Measurements from ENCODE around the gene IL1R2. TPM values are rescaled to one million over a fixed set of nuclear protein-coding genes. Genes with fewer than 3 reads are reported as not detected.

The IL1R2 gene
- total RNA-seq, 2 donors from 2014 or later, result 18.3 to 47.7 TPM

DNA sequence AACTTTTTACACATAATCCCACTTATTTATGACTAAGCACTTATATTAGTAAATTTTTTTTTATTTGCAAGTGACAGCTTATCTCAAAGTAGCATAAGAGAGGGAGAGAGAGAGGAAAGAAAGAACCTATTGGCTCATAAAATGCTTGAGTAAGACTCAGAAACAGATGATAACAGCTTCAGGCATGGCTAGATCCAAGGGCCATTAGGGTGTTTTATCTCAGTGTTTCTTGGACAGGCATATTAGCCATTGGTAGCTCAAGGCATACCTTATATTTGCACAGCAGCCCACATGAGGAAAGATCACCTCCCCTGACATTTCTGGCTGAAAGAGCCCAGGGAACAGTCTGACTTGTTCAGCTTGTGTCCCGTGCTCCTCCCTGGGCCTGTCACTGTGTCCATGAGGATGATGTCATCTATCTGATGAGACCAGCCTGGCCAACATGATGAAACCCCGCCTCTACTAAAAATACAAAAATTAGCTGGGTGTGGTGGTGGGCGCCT lies 64.4 kb downstream of the IL1R2 start:
- Histone ChIP-seq H3K4me1 (ENCODE audit: control insufficient read depth in 1 of 2, low read depth in 2 of 2) (peaks cover 23 to 41% of the 10 kb centered on the region in 2 donors), H3K27ac (peak overlapping the region; percentile 72 to 75), H3K9me3 (no peaks in the 10 kb centered on the region), H3K27me3 (replicated peaks; ENCODE audit: insufficient read depth) (no peaks in the 10 kb centered on the region), H3K4me3 (no peak overlapping the region), H3K36me3 (no peaks in the 10 kb centered on the region)
- ATAC-seq (ENCODE audit: insufficient number of reproducible peaks, low FRiP score, low read depth) (no peak), DNase-seq (ENCODE audit: low spot score) (no peak)
- TF ChIP-seq, protein P1, sequence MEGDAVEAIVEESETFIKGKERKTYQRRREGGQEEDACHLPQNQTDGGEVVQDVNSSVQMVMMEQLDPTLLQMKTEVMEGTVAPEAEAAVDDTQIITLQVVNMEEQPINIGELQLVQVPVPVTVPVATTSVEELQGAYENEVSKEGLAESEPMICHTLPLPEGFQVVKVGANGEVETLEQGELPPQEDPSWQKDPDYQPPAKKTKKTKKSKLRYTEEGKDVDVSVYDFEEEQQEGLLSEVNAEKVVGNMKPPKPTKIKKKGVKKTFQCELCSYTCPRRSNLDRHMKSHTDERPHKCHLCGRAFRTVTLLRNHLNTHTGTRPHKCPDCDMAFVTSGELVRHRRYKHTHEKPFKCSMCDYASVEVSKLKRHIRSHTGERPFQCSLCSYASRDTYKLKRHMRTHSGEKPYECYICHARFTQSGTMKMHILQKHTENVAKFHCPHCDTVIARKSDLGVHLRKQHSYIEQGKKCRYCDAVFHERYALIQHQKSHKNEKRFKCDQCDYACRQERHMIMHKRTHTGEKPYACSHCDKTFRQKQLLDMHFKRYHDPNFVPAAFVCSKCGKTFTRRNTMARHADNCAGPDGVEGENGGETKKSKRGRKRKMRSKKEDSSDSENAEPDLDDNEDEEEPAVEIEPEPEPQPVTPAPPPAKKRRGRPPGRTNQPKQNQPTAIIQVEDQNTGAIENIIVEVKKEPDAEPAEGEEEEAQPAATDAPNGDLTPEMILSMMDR (IDR thresholded peaks at IDR 0.05), result no peak

DNA sequence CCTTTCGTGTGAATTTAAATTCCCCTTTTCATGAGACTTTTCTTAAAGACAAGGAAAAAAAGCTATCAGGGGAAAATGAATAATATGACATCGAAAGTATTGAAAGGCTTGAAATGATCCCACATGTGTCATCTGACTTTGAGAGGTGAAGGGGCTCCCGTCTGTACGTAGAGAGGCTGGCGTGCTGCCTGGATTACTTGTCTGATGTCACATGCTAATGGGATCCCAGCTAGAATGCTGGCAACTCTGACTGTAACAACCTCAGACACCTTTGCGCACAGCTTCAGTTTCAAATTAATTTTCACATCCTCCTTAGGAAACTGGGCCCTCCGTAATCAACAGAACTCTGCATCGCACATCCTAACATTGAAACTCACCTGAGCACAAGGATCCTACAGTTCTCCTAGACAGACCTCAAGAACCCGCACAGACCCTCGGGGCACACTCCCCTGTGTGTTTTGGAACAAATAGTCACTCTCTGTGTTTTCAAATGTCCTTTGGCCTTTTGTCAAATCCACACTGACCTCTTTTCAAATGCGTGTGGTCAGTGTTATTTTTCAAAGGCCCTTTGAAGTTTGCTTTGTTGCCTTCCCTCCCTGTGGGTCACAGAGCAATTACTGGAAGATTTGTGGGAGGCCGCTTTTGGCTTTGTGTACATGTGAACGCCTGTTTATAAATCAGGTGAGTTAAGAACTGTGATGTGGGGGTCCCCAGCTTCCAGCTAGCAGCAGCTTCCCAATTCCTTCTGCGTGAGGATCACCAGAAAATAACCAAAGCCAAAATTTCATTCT lies 65.9 kb downstream of the IL1R2 start:
- H3K4me3 ChIP-seq, result no peak overlapping the region
- ATAC-seq (ENCODE audit: insufficient number of reproducible peaks, low FRiP score, low read depth) (no peak), DNase-seq (ENCODE audit: low spot score) (no peak)
- H3K4me1 ChIP-seq (ENCODE audit: control insufficient read depth in 1 of 2, low read depth in 2 of 2), result peaks cover 14 to 37% of the 10 kb centered on the region in 2 donors
- H3K27ac ChIP-seq, result no peak overlapping the region
- H3K36me3 ChIP-seq, result no peaks in the 10 kb centered on the region
- H3K9me3 ChIP-seq, result no peaks in the 10 kb centered on the region
- H3K27me3 ChIP-seq (replicated peaks; ENCODE audit: insufficient read depth), result no peaks in the 10 kb centered on the region
- TF ChIP-seq, protein P1 (IDR thresholded peaks at IDR 0.05), result no peak

DNA sequence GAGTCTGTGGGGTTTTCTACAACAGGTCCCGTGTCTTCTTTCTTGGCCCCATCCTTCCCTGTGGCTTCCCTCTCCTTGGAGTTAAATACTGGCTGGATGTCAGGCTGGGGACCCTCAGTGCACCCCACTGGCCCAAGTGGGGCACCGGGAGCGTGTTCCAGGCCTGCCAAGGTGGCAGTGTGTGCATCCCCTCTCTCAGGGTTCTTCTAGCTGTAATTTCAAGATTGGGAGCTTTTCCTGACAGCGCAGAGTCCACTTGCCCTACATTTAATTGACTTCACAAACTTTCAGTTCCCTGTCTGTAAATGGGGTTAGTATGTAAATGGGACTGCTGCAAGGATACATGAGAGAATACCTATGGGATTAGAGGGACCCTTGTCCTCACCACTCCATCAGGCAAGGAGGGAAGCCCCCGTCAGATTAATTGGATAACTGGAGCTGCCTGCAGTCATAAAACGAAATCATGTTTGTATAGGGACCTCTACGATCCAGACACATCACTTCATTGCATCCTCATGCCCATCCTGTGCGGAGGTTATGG lies 66.6 kb downstream of the IL1R2 start:
- peaks cover 20 to 37% of the 10 kb centered on the region in 2 donors for H3K4me1 ChIP-seq (ENCODE audit: control insufficient read depth in 1 of 2, low read depth in 2 of 2)
- H3K27ac ChIP-seq, result no peak overlapping the region
- DNase-seq (ENCODE audit: low spot score) (no peak), ATAC-seq (ENCODE audit: insufficient number of reproducible peaks, low FRiP score, low read depth) (no peak)
- no peaks in the 10 kb centered on the region for H3K27me3 ChIP-seq (replicated peaks; ENCODE audit: insufficient read depth)
- no peak overlapping the region for H3K4me3 ChIP-seq
- no peaks in the 10 kb centered on the region for H3K36me3 ChIP-seq
- no peaks in the 10 kb centered on the region for H3K9me3 ChIP-seq
- TF ChIP-seq, protein P1 (IDR thresholded peaks at IDR 0.05), result no peak

DNA sequence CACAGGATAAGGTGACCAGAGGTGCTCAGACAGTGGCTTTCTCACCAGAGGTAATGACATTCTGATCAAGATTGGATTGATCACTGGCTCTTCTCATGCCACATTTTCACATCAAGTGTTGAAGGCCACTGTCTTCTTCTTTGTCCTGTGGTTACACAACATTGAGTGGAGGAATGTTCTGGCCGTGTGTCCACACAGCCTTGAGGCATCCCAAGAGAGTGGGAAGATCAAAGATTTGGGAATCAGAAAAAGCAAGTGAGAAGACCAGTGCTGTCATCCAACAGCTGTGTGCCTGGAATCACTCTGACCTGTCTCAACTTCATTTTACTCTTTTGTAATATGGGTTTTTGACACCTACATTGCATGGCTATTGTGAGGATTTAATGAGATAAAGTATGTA lies 67.4 kb downstream of the IL1R2 start:
- TF ChIP-seq, protein P1 (IDR thresholded peaks at IDR 0.05), result no peak
- no peak for DNase-seq (ENCODE audit: low spot score)
- peaks cover 26 to 41% of the 10 kb centered on the region in 2 donors for H3K4me1 ChIP-seq (ENCODE audit: control insufficient read depth in 1 of 2, low read depth in 2 of 2)
- H3K36me3 ChIP-seq, result no peaks in the 10 kb centered on the region
- H3K27ac ChIP-seq, result no peak overlapping the region
- no peaks in the 10 kb centered on the region for H3K27me3 ChIP-seq (replicated peaks; ENCODE audit: insufficient read depth)
- H3K4me3 ChIP-seq, result no peak overlapping the region
- no peak for ATAC-seq (ENCODE audit: insufficient number of reproducible peaks, low FRiP score, low read depth)
- H3K9me3 ChIP-seq, result no peaks in the 10 kb centered on the region

DNA sequence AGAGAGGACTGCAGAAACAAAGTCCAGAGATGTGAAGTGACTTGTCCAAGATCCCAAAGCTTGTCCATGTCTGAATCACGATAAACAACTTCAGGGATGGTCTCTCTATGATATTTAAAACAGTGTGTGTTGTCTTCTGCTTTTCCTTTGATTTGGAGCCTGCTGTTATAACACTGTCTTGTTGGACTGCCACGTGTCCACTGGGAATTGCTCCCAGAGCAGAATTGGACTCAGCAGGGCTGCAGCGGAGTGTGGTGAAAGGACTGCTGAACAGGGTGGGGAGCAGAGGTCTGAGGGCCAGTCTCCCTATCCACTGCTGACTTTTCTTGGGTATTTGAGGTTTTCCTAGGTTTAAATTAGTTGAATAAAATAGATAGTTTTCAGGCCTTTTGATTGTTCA lies 68.3 kb downstream of the IL1R2 start:
- TF ChIP-seq, protein P1 (IDR thresholded peaks at IDR 0.05), result no peak
- Histone ChIP-seq H3K4me1 (ENCODE audit: control insufficient read depth in 1 of 2, low read depth in 2 of 2) (peaks cover 32 to 46% of the 10 kb centered on the region in 2 donors), H3K36me3 (no peaks in the 10 kb centered on the region), H3K4me3 (no peak overlapping the region), H3K9me3 (no peaks in the 10 kb centered on the region), H3K27ac (no peak overlapping the region), H3K27me3 (replicated peaks; ENCODE audit: insufficient read depth) (no peaks in the 10 kb centered on the region)
- no peak for ATAC-seq (ENCODE audit: insufficient number of reproducible peaks, low FRiP score, low read depth)
- DNase-seq (ENCODE audit: low spot score), result no peak
